ENCODE results near the gene ZBTB21. TPM values are rescaled to one million over a fixed set of nuclear protein-coding genes. Genes with fewer than 3 reads are reported as not detected.

ZBTB21 gene
- total and polyA plus RNA-seq, 2 of the 4 experiments (the other 2 are of a cell fraction) = 6.8 to 12.0 TPM

DNA sequence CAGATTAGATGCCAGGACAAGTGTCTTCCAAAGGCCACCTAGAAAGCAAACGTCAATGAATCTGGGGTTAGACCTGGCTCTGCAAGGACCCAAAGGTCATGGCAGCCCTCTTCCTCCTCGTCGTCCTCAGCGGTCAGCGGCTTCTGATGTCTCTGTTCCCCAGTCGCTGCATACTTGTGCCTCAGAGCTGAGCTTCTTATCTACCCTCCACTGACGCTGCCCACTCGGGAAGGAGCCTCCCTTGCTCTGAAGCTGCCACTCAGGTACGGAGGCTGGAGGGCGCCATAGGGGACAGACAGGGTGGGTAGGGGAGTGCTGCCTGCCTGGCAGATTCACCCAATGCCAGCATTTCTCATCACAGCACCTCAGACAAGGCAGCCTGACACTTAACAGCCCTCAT lies 49.6 kb upstream of the ZBTB21 start:
- H3K56ac ChIP-seq (ENCODE audit: extremely low read depth, insufficient read depth, low read length) = no peak overlapping the region
- 93% methylated on average over 3 of the region's 10 CpGs; no CpG with 5 or more reads in 1 of the 2 experiments for WGBS, 2 experiments (ENCODE audit: extremely low coverage in 2 of 2, insufficient read length in 1 of 2)
- no peak overlapping the region; the same call in 2 of the 3 replicates for H2BK15ac ChIP-seq (ENCODE audit: low read depth, low read length)
- in situ Hi-C loops (cut with MboI; ENCODE audit: low sequenced_read_pairs) = no loop called here
- H2BK120ac ChIP-seq (ENCODE audit: low read depth, low read length) = no peak overlapping the region
- no peak overlapping the region for H3K9ac ChIP-seq (ENCODE audit: low read depth, low read length)
- dilution Hi-C loops (cut with HindIII; ENCODE audit: low sequenced_read_pairs, unreplicated experiment) = no loop called here
- H3K27me3 ChIP-seq (ENCODE audit: control insufficient read depth, insufficient read depth, low read length) = peaks cover 9% of the 10 kb centered on the region; the same call in 1 of the 2 replicates
- H2BK5ac ChIP-seq (ENCODE audit: low read depth, low read length, poor library complexity, severe bottlenecking) = no peak overlapping the region
- no peaks in the 10 kb centered on the region; the same call in 1 of the 2 replicates for H4K20me1 ChIP-seq (ENCODE audit: insufficient read depth, low read length)
- H3K23ac ChIP-seq (ENCODE audit: low read depth, low read length) = no peak overlapping the region
- CTCF ChIA-PET = no interaction called here
- H2AFZ ChIP-seq (replicated peaks; ENCODE audit: low read length, poor library complexity) = no peak overlapping the region
- no peak for DNase-seq
- H3K18ac ChIP-seq (ENCODE audit: low read depth, low read length) = no peak overlapping the region
- H3K27ac ChIP-seq (ENCODE audit: insufficient read depth, low read length) = no peak overlapping the region
- H3K4ac ChIP-seq (ENCODE audit: low read depth, low read length) = peak overlapping the region; percentile 79; the same call in 1 of the 2 replicates
- TF ChIP-seq POLR2A (IDR thresholded peaks at IDR 0.05; ENCODE audit: low read depth, low read length) (no peak), SMC3 (IDR thresholded peaks at IDR 0.05; ENCODE audit: low read depth, low read length) (no peak), CEBPB (IDR thresholded peaks at IDR 0.05; ENCODE audit: low read depth, low read length) (no peak), RFX5 (IDR thresholded peaks at IDR 0.05; ENCODE audit: low read depth, low read length) (no peak)
- TF ChIP-seq, protein P1, sequence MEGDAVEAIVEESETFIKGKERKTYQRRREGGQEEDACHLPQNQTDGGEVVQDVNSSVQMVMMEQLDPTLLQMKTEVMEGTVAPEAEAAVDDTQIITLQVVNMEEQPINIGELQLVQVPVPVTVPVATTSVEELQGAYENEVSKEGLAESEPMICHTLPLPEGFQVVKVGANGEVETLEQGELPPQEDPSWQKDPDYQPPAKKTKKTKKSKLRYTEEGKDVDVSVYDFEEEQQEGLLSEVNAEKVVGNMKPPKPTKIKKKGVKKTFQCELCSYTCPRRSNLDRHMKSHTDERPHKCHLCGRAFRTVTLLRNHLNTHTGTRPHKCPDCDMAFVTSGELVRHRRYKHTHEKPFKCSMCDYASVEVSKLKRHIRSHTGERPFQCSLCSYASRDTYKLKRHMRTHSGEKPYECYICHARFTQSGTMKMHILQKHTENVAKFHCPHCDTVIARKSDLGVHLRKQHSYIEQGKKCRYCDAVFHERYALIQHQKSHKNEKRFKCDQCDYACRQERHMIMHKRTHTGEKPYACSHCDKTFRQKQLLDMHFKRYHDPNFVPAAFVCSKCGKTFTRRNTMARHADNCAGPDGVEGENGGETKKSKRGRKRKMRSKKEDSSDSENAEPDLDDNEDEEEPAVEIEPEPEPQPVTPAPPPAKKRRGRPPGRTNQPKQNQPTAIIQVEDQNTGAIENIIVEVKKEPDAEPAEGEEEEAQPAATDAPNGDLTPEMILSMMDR (conservative IDR thresholded peaks at IDR 0.05; ENCODE audit: low read depth, low read length) = no peak
- no TSS peak for BruUV-seq (replicated peaks)
- H2AK9ac ChIP-seq (replicated peaks; ENCODE audit: low read depth, low read length, poor library complexity) = no peak overlapping the region
- H4K91ac ChIP-seq (ENCODE audit: insufficient read depth, low read depth, low read length) = no peak overlapping the region
- POLR2A ChIA-PET (ENCODE audit: unreplicated experiment) = no interaction called here
- no peak overlapping the region for H4K8ac ChIP-seq (ENCODE audit: low read depth in 2 of 2, low read length in 2 of 2)
- peaks cover 31% of the 10 kb centered on the region for H3K9me1 ChIP-seq (ENCODE audit: insufficient read depth, low read length)
- ATAC-seq (ENCODE audit: low read depth) = no peak
- no peak overlapping the region for H3K4me2 ChIP-seq (ENCODE audit: low read depth, low read length)
- no peaks in the 10 kb centered on the region for H3K36me3 ChIP-seq (ENCODE audit: control insufficient read depth, insufficient read depth, low read length)
- no peak overlapping the region for H2BK20ac ChIP-seq (ENCODE audit: low read depth, low read length)
- H3K9me3 ChIP-seq (ENCODE audit: control insufficient read depth, insufficient read depth, low read length) = no peaks in the 10 kb centered on the region
- peaks cover 4 to 13% of the 10 kb centered on the region in 2 experiments; a peak in 2 of 4 replicates for H3K79me1 ChIP-seq (ENCODE audit: low read depth in 1 of 2, low read length in 2 of 2)
- peaks cover 20% of the 10 kb centered on the region for H3K4me1 ChIP-seq (ENCODE audit: control insufficient read depth, insufficient read depth, low read length)
- intact Hi-C loops (cut with micrococcal nuclease) = no loop called here
- no peak overlapping the region for H3K14ac ChIP-seq (replicated peaks; ENCODE audit: low read depth, low read length)
- no peak overlapping the region for H4K5ac ChIP-seq (ENCODE audit: low read depth, low read length)
- H3K4me3 ChIP-seq (ENCODE audit: insufficient read depth, low read depth, low read length) = no peak overlapping the region
- H2AK5ac ChIP-seq (ENCODE audit: low read depth, low read length) = peak overlapping the region; percentile 56; the same call in 1 of the 2 replicates
